SK-N-SH (cell line): ENCODE measurements around the gene SLBP. TPM values are rescaled to one million over a fixed set of nuclear protein-coding genes. Genes with fewer than 3 reads are reported as not detected.

Source experiments
- CTCF ChIA-PET: fragments of 300-600, 350-600 bp; formaldehyde crosslinking; extraction: SDS; loops from one replicate; lab custom pipeline; 2021; lab: Yijun Ruan, JAX
- POLR2A ChIA-PET: fragments of 350-600 bp; sonication (Branson Sonifier 250); formaldehyde crosslinking; extraction: SDS; loops from one replicate; lab custom pipeline; 2020; ENCODE audit warnings: antibody characterized with exemption, inconsistent platforms; lab: Yijun Ruan, JAX
- DNase-seq: peaks from one replicate; pipeline ENCODE4 v3.0.0; 2012
- H2AFZ ChIP-seq: fragments of 200-600 bp; sonication (generic); 2 replicates; pipeline ENCODE4 v1.8.1; 2016; ENCODE audit warnings: antibody characterized with exemption, mild to moderate bottlenecking, low read depth
- H3F3A ChIP-seq: fragments of 200-600 bp; sonication (generic); replicated peaks from 2 replicates; pipeline ENCODE3; 2016; ENCODE audit warnings: antibody characterized with exemption, mild to moderate bottlenecking; ENCODE audit not compliant: insufficient read depth
- H3K27ac ChIP-seq, 2 experiments: fragments of 200-500 bp in 1 of 2; fragments of 200-600 bp in 1 of 2; sonication (Bioruptor generic) in 1 of 2; sonication (generic), shearing (Covaris generic) in 1 of 2; 2 replicates each; pipeline versions ENCODE4 v1.5.1 to v1.6.1; 2014 to 2016; ENCODE audit warnings: low read depth in 2 of 2, inconsistent platforms in 1 of 2, low read length in 1 of 2, mild to moderate bottlenecking in 1 of 2, mixed read lengths in 1 of 2
- H3K27me3 ChIP-seq: fragments of 200-600 bp; sonication (generic), shearing (Covaris generic); 2 replicates; pipeline ENCODE4 v1.6.1; 2016; ENCODE audit warnings: mixed run types; ENCODE audit not compliant: insufficient read depth
- H3K36me3 ChIP-seq, 2 experiments: fragments of 200-500 bp in 1 of 2; fragments of 200-600 bp in 1 of 2; sonication (Bioruptor generic) in 1 of 2; sonication (generic) in 1 of 2; replicated peaks in 1 of 2; 2 replicates each; pipeline versions ENCODE3 to v1.5.1; 2014 to 2016; ENCODE audit warnings: low read length in 1 of 2, mild to moderate bottlenecking in 1 of 2; ENCODE audit not compliant: insufficient read depth in 2 of 2, control insufficient read depth in 1 of 2
- H3K4me1 ChIP-seq, 2 experiments: fragments of 200-500 bp in 1 of 2; fragments of 200-600 bp in 1 of 2; sonication (Bioruptor generic) in 1 of 2; sonication (generic), shearing (Covaris generic) in 1 of 2; 2 replicates each; pipeline versions ENCODE4 v1.5.1 to v1.6.1; 2014 to 2016; ENCODE audit warnings: low read depth in 1 of 2, low read length in 1 of 2, mixed run types in 1 of 2; ENCODE audit not compliant: insufficient read depth in 2 of 2, control insufficient read depth in 1 of 2
- H3K4me2 ChIP-seq: fragments of 200-600 bp; sonication (generic), shearing (Covaris generic); 2 replicates; pipeline ENCODE4 v1.6.1; 2017; ENCODE audit warnings: mixed run types
- H3K4me3 ChIP-seq, 2 experiments: fragments of 200-500 bp in 1 of 2; fragments of 200-600 bp in 1 of 2; sonication (Bioruptor generic) in 1 of 2; sonication (generic), shearing (Covaris generic) in 1 of 2; 2 replicates each; pipeline versions ENCODE4 v1.5.1 to v1.8.1; 2014 to 2016; ENCODE audit warnings: low read depth in 2 of 2, inconsistent platforms in 1 of 2, low read length in 1 of 2, mild to moderate bottlenecking in 1 of 2, mixed read lengths in 1 of 2, moderate library complexity in 1 of 2
- H3K79me2 ChIP-seq: fragments of 200-600 bp; sonication (generic); 2 replicates; pipeline ENCODE4 v1.8.1; 2017; ENCODE audit warnings: mild to moderate bottlenecking; ENCODE audit not compliant: insufficient read depth
- H3K9ac ChIP-seq: fragments of 200-600 bp; sonication (generic); 2 replicates; pipeline ENCODE4 v1.6.1; 2017; ENCODE audit warnings: mixed run types
- H3K9me2 ChIP-seq: fragments of 200-600 bp; sonication (generic); 2 replicates; pipeline ENCODE4 v1.6.1; 2017; ENCODE audit warnings: mixed run types
- H3K9me3 ChIP-seq: fragments of 200-600 bp; sonication (generic); 2 replicates; pipeline ENCODE4 v1.6.1; 2017; ENCODE audit warnings: mixed run types, mild to moderate bottlenecking, moderate library complexity
- H4K20me1 ChIP-seq: fragments of 200-600 bp; sonication (generic); 2 replicates; pipeline ENCODE4 v1.6.1; 2017; ENCODE audit warnings: mild to moderate bottlenecking, mixed run types; ENCODE audit not compliant: insufficient read depth
- EZH2phosphoT487 ChIP-seq: fragments of 200-600 bp; sonication (generic); IDR thresholded peaks from 2 replicates; pipeline ENCODE4 v1.6.1; 2017; ENCODE audit warnings: low read depth, mixed run types, mild to moderate bottlenecking, antibody characterized with exemption, moderate library complexity, borderline replicate concordance
- FOSL2 ChIP-seq: IDR thresholded peaks from 2 replicates; pipeline ENCODE4 v1.4.0; 2012; ENCODE audit warnings: low read depth, mild to moderate bottlenecking, moderate library complexity, borderline replicate concordance
- GABPA ChIP-seq: IDR thresholded peaks from 2 replicates; pipeline ENCODE4 v1.4.0; 2012; ENCODE audit warnings: low read depth, mild to moderate bottlenecking
- NFIC ChIP-seq: IDR thresholded peaks from 2 replicates; pipeline ENCODE4 v1.4.0; 2012; ENCODE audit warnings: borderline replicate concordance
- RCOR1 ChIP-seq: fragments of 150-350 bp; IDR thresholded peaks from 2 replicates; pipeline ENCODE4 v1.6.1; 2017; ENCODE audit warnings: antibody characterized with exemption, low read length
- RXRA ChIP-seq: IDR thresholded peaks from 2 replicates; pipeline ENCODE4 v1.4.0; 2012; ENCODE audit warnings: low read depth, mild to moderate bottlenecking, borderline replicate concordance
- SIN3A ChIP-seq: IDR thresholded peaks from 2 replicates; pipeline ENCODE4 v1.6.1; 2012; ENCODE audit warnings: low read depth, mild to moderate bottlenecking, low read length, moderate library complexity, borderline replicate concordance
- WGBS: methylation state at CpG from one replicate; pipeline ENCODE4 v1.1.6; 2017; ENCODE audit warnings: low lambda C conversion rate; 5-methylcytosine and 5-hydroxymethylcytosine counted together
- polyA plus RNA-seq, 3 experiments: library from polyadenylated mRNA; depleted of rRNA; stranded (reverse); fragments of >200 nt; gene quantifications; 2 replicates each; pipeline ENCODE4 v1.2.3, GENCODE V29; 2012
- TF ChIP-seq, protein P1 (sequence below): IDR thresholded peaks from 2 replicates; pipeline ENCODE4; 2012

Gene SLBP
- polyA plus RNA-seq, 1 of the 3 experiments (the other 2 are of a cell fraction) = 51.5 TPM

DNA sequence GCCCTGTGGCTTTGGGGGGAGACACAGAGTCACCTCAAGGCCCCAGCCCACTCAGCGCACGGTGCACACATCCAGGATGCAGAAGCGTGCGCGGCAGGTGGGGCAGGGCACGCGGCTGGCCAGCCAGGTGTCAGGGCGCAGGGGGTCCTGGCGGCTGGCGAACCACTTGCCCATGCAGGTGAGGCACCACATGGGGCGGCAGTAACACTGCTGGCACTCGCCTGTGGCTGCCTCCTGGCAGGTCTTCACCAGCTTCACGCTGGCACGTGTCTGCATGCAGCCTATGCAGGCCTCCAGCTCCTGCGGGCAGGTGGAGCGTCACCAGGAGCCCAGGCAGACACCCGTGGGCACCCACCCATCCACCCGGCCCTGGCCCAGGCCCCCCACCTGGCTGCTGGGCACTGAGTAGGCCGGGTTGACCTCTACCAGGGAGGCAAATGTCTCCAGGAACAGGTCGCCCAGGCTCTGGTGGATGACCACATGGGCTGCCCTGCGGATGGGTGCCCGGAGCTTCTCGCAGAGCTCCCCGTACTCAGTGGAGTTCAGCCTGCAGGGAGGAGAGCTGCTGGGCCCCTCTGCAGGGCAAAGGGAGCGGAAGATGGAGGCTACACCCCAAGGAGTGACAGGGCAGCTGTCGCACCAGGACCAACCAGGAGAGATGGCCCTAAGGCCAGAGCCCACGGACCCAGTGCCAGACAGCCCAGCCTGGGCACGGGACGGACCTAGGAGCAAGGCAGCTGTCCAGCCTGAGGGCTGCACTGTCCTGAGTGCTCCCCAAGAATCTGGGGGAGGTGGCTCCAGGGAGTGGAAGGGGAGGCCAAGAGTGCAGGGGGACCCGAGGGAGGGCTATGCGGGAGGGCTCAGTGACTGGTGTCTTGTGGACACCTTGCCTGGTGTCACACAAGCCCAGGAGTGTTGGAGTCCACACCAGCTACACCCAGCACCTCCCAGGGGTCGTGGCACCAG, 5.3 kb upstream of the SLBP start:
- H3K9ac ChIP-seq = no peak overlapping the region
- no peaks in the 10 kb centered on the region for H4K20me1 ChIP-seq
- peaks cover 24% of the 10 kb centered on the region for H3F3A ChIP-seq
- CTCF ChIA-PET = interaction anchor here (0.9 to 15.1 kb wide), 4 partner anchors 9 to 26 kb away, joined by 3 to 232 read pairs (median 10); no protein-coding TSS in a partner anchor
- WGBS = 98% methylated on average over 23 of the region's 32 CpGs
- no peak overlapping the region; a peak in 1 of 4 replicates for H3K27ac ChIP-seq
- H3K4me2 ChIP-seq = no peak overlapping the region
- peaks cover 7 to 32% of the 10 kb centered on the region in 2 experiments for H3K36me3 ChIP-seq
- peak; percentile 18 for DNase-seq
- POLR2A ChIA-PET = interaction anchor here (0.5 to 1.0 kb wide), 3 partner anchors 21 to 76 kb away, joined by 3 to 4 read pairs (median 3); partner anchors contain the start of gene FGFR3
- H3K4me1 ChIP-seq = peaks cover 6 to 40% of the 10 kb centered on the region in 2 experiments; a peak in 2 of 4 replicates
- no peak for TF ChIP-seq RXRA
- no peak overlapping the region for H2AFZ ChIP-seq
- peaks cover 85% of the 10 kb centered on the region for H3K79me2 ChIP-seq
- H3K4me3 ChIP-seq = no peak overlapping the region
- no peaks in the 10 kb centered on the region for H3K9me3 ChIP-seq
- no peaks in the 10 kb centered on the region for H3K9me2 ChIP-seq
- H3K27me3 ChIP-seq = no peaks in the 10 kb centered on the region

DNA sequence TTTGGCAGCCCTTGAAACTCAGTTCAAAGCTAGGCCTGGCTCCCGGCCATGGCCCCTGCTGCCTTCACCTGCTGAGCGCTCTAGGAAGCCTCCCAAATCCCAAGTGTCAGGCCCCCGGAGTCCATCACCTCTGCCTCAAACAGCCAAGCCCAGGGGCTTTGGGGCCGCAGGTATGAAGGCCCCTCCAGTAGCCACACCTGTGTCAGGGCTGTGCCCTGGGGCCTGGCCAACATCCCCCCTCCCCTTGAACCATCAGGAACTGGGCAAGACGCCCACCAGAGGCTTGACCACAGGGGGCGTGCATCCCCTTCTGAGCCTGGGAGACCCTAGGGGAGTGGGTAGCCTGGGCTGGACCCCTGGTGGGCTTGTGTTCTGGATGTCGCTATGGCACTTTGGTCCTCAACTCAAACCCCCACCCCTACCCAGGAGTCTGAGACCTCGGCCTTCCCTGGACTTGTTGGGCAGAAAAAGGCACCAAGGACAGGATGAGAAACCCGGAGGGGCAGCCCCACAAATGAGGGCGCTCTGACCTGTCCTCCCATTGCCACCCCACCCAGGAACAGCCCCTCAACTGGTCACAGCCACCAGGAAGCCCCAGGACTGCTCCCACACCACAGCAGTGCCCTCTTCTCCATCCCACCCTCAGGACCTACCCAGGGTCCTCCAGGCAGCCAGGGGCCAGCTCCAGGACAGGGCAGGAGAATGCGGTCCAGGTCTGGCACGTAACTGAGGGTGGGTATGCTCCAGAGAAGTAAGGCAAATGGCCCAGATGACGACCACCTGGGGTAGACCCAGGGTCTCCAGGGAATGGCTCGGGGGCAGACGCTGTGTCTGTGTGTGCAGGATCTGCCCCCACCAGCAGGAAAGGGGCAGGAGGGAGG, 4.2 kb upstream of the SLBP start:
- DNase-seq = peak; percentile 33
- Histone ChIP-seq H3K9ac (no peak overlapping the region), H3K27ac (no peak overlapping the region), H2AFZ (no peak overlapping the region), H3K79me2 (peaks cover 79% of the 10 kb centered on the region), H3K4me3 (no peak overlapping the region), H3K36me3 (peaks cover 7 to 32% of the 10 kb centered on the region in 2 experiments), H3K27me3 (no peaks in the 10 kb centered on the region), H3K4me2 (no peak overlapping the region), H4K20me1 (peaks cover 2% of the 10 kb centered on the region; the same call in 1 of the 2 replicates), H3F3A (peaks cover 24% of the 10 kb centered on the region), H3K9me2 (no peaks in the 10 kb centered on the region), H3K9me3 (no peaks in the 10 kb centered on the region), H3K4me1 (peaks cover 6 to 33% of the 10 kb centered on the region in 2 experiments; a peak in 2 of 4 replicates)
- TF ChIP-seq EZH2phosphoT487 = no peak
- TF ChIP-seq FOSL2 = no peak
- TF ChIP-seq NFIC = no peak
- no peak for TF ChIP-seq GABPA
- no peak for TF ChIP-seq RXRA
- TF ChIP-seq RCOR1 = no peak
- TF ChIP-seq, protein P1, sequence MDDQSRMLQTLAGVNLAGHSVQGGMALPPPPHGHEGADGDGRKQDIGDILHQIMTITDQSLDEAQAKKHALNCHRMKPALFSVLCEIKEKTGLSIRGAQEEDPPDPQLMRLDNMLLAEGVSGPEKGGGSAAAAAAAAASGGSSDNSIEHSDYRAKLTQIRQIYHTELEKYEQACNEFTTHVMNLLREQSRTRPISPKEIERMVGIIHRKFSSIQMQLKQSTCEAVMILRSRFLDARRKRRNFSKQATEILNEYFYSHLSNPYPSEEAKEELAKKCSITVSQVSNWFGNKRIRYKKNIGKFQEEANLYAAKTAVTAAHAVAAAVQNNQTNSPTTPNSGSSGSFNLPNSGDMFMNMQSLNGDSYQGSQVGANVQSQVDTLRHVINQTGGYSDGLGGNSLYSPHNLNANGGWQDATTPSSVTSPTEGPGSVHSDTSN = no peak
- no peak for TF ChIP-seq SIN3A
- 93% methylated on average over 8 of the region's 15 CpGs for WGBS
- ChIA-PET POLR2A (interaction anchor here (0.5 kb wide), 1 partner anchor 23 kb away, joined by 3 read pairs; no protein-coding TSS in a partner anchor), CTCF (interaction anchor here (1.4 to 15.1 kb wide), 2 partner anchors 10 to 24 kb away, joined by 5 to 232 read pairs; no protein-coding TSS in a partner anchor)
